GM12892 (cell line): ENCODE results near the gene PDLIM7.

Experiments used
- POLR2A ChIP-seq: IDR thresholded peaks from 2 replicates; pipeline ENCODE4 v1.6.1; 2011; ENCODE audit warnings: low read depth, low read length, control low read depth
- POLR2AphosphoS5 ChIP-seq: IDR thresholded peaks from 2 replicates; pipeline ENCODE4 v1.6.1; 2011; ENCODE audit warnings: low read depth, low read length, control low read depth
- TAF1 ChIP-seq: IDR thresholded peaks from 2 replicates; pipeline ENCODE4 v1.6.1; 2011; ENCODE audit warnings: low read depth, mild to moderate bottlenecking, control low read depth, low read length, borderline replicate concordance

DNA sequence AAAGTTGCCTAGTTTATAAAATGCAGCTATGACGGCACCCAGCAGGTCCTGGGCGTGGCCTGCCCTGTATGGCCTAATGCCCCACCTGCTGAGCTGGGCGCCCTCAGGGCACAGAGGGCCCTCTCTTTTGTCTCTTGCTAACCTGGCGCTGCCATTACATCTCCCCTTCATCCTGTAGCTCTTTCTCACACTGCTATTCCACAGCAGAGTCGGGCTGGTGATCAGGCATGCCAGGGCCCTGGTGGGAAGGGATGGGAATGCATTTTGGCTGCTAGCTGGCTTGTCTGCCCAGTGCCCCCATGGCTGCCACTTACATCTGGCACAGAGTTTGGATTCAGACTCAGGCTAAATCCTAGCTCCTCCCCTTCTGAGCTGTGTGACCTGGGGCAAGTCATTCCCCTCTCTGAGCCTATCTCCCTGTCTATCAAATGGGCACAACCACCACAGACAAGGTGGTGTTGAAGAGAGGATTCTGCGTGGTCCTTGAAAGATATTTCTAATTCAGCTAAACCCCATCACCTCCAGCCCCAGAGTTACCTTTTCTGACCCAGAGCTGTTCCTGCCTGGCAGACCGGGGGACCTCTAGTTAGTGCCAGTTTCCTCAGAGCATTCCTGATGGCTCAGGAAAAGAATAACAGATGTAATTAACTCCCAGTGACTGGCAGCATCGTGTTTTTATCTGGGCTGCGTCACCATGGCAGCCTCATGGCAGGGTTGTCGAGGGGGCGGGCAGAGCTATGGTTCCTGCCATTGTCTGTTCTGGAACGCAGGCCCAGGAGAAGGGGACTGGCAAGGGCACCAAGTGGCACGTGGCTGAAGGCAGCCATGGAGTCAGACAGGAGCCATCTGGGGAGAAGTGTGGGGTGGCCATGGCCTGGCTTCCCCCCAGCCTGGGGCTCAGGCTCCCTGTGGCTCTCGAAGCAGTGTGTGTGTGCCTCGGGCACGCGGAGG lies 44.4 kb downstream of the PDLIM7 start:
- TF ChIP-seq POLR2AphosphoS5 (no peak), POLR2A (no peak), TAF1 (no peak)
